ENCODE data around the gene S100A12. TPM values are rescaled to one million over a fixed set of nuclear protein-coding genes. Genes with fewer than 3 reads are reported as not detected.

The S100A12 gene
- total and polyA plus RNA-seq, 9 of the 15 experiments (the other 6 are each of a cell fraction or from before 2014, with no cell fraction given), result not detected

GRCh38 chr1:153339802-153340201 is 35.6 kb downstream of the S100A12 start:
- intact Hi-C loops (cut with micrococcal nuclease) (no loop called here), in situ Hi-C loops (cut with MboI) (no loop called here)
- ChIA-PET CTCF (ENCODE audit: low intra/inter-chr PET ratio) (no interaction called here), POLR2A (no interaction called here)
- DNase-seq (ENCODE audit: extremely low read depth in 1 of 4, low spot score in 3 of 4) (no peak), ATAC-seq (no peak), FAIRE-seq (no peak)
- Histone ChIP-seq H4K20me1 (replicated peaks; ENCODE audit: control insufficient read depth, insufficient read depth, low read length) (peaks cover 18% of the 10 kb centered on the region), H3K79me2 (ENCODE audit: control insufficient read depth, insufficient read depth, low read length) (no peaks in the 10 kb centered on the region), H2AFZ (ENCODE audit: low read depth, low read length) (no peak overlapping the region), H3K36me3 (ENCODE audit: control insufficient read depth, insufficient read depth, low read length) (no peaks in the 10 kb centered on the region), H3K9me3 (replicated peaks; ENCODE audit: control insufficient read depth, insufficient read depth, low read depth, low read length) (no peaks in the 10 kb centered on the region), H3K4me1 (replicated peaks in 1 of 2; ENCODE audit: control insufficient read depth in 2 of 2, insufficient read depth in 2 of 2, low read length in 2 of 2) (peaks cover 23 to 32% of the 10 kb centered on the region in 2 experiments), H3K4me3 (no peak overlapping the region), H3K27me3 (ENCODE audit: control insufficient read depth in 2 of 2, insufficient read depth in 2 of 2, low read length in 2 of 2) (peaks cover 2 to 22% of the 10 kb centered on the region in 2 experiments; a peak in 2 of 5 replicates), H3K27ac (ENCODE audit: extremely low read depth, low read depth, low read length) (no peak overlapping the region), H3K9ac (ENCODE audit: insufficient read depth in 1 of 2, low read depth in 2 of 2, low read length in 2 of 2) (no peak overlapping the region), H3K9me1 (ENCODE audit: control insufficient read depth, insufficient read depth, low read length) (no peaks in the 10 kb centered on the region), H3K4me2 (ENCODE audit: insufficient read depth, low read length) (no peak overlapping the region)
- 25% methylated on average over 6 of the region's 6 CpGs for WGBS (ENCODE audit: insufficient coverage, low coverage, missing lambda C conversion rate)
- BruUV-seq (replicated peaks), result no TSS peak
- TF ChIP-seq RBM15 (IDR thresholded peaks at IDR 0.05; ENCODE audit: insufficient read depth, low read length) (no peak), ZNF174 (CRISPR knock-in tag; IDR thresholded peaks at IDR 0.05) (no peak), LARP7 (IDR thresholded peaks at IDR 0.05) (no peak), SIRT6 (IDR thresholded peaks at IDR 0.05; ENCODE audit: low read depth, low read length) (no peak), RBM39 (optimal IDR thresholded peaks at IDR 0.05; ENCODE audit: low read depth, low read length) (no peak), RFX5 (IDR thresholded peaks at IDR 0.05; ENCODE audit: low read depth, low read length) (no peak), POLR2H (tag; IDR thresholded peaks at IDR 0.05; ENCODE audit: low read depth) (no peak), STAT5A (IDR thresholded peaks at IDR 0.05; ENCODE audit: borderline replicate concordance, low read length) (no peak)
